Osteocyte (in vitro differentiated cells): ENCODE measurements around the gene PAEP. TPM values are rescaled to one million over a fixed set of nuclear protein-coding genes. Genes with fewer than 3 reads are reported as not detected.

Experiments
- DNase-seq: peaks from one replicate; pipeline ENCODE4 v3.0.0; 2021; ENCODE audit warnings: mixed read lengths; ENCODE audit not compliant: unreplicated experiment; ENCODE audit errors: extremely low spot score
- H3K27ac Mint-ChIP-seq: one replicate; pipeline ENCODE4 v1.8.0; 2021; ENCODE audit warnings: mild to moderate bottlenecking, mixed read lengths; ENCODE audit not compliant: unreplicated experiment
- H3K27me3 Mint-ChIP-seq: one replicate; pipeline ENCODE4 v1.8.0; 2021; ENCODE audit warnings: mixed read lengths; ENCODE audit not compliant: unreplicated experiment
- H3K36me3 Mint-ChIP-seq: one replicate; pipeline ENCODE4 v1.8.0; 2021; ENCODE audit warnings: mixed read lengths; ENCODE audit not compliant: unreplicated experiment
- H3K4me1 Mint-ChIP-seq: one replicate; pipeline ENCODE4 v1.8.0; 2021; ENCODE audit warnings: mixed read lengths; ENCODE audit not compliant: unreplicated experiment
- H3K4me3 Mint-ChIP-seq: one replicate; pipeline ENCODE4 v1.8.0; 2021; ENCODE audit warnings: mild to moderate bottlenecking, moderate library complexity, mixed read lengths; ENCODE audit not compliant: unreplicated experiment
- H3K9me3 Mint-ChIP-seq: one replicate; pipeline ENCODE4 v1.8.0; 2021; ENCODE audit warnings: mixed read lengths; ENCODE audit not compliant: unreplicated experiment
- CTCF ChIP-seq: fragments of 200-600 bp; sonication (generic); IDR thresholded peaks from 2 replicates; pipeline ENCODE4 v1.5.0; 2021; ENCODE audit warnings: antibody characterized with exemption, mild to moderate bottlenecking, moderate library complexity
- total RNA-seq: library from RNA; stranded (reverse); gene quantifications from 2 replicates; pipeline ENCODE4 v1.2.1, GENCODE V29; 2021

Gene PAEP
- total RNA-seq, 1 donor from 2014 or later = not detected

GRCh38 chr9:135563039-135563476 is 1.5 kb downstream of the PAEP start:
- no peaks in the 10 kb centered on the region for H3K4me1 Mint-ChIP-seq
- H3K9me3 Mint-ChIP-seq = no peaks in the 10 kb centered on the region
- TF ChIP-seq CTCF = no peak
- H3K4me3 Mint-ChIP-seq = no peak overlapping the region
- no peak for DNase-seq
- H3K27me3 Mint-ChIP-seq = no peaks in the 10 kb centered on the region
- H3K36me3 Mint-ChIP-seq = no peaks in the 10 kb centered on the region
- no peak overlapping the region for H3K27ac Mint-ChIP-seq

GRCh38 chr9:135563858-135564257 is 2.3 kb downstream of the PAEP start:
- DNase-seq = no peak
- H3K27ac Mint-ChIP-seq = no peak overlapping the region
- H3K4me1 Mint-ChIP-seq = no peaks in the 10 kb centered on the region
- H3K27me3 Mint-ChIP-seq = no peaks in the 10 kb centered on the region
- peaks cover 1% of the 10 kb centered on the region for H3K9me3 Mint-ChIP-seq
- no peak overlapping the region for H3K4me3 Mint-ChIP-seq
- no peaks in the 10 kb centered on the region for H3K36me3 Mint-ChIP-seq
- no peak for TF ChIP-seq CTCF

- Mint-ChIP-seq H3K4me1 (no peaks in the 10 kb centered on the region), H3K27ac (no peak overlapping the region), H3K36me3 (no peaks in the 10 kb centered on the region), H3K27me3 (peaks cover 5% of the 10 kb centered on the region), H3K9me3 (peaks cover 12% of the 10 kb centered on the region), H3K4me3 (no peak overlapping the region)
- TF ChIP-seq CTCF = no peak
- DNase-seq = no peak
These were observed 3.6 kb downstream of the PAEP start for GRCh38 chr9:135565141-135565628.

- Mint-ChIP-seq H3K27me3 (peaks cover 5% of the 10 kb centered on the region), H3K4me3 (no peak overlapping the region), H3K9me3 (peaks cover 12% of the 10 kb centered on the region), H3K36me3 (no peaks in the 10 kb centered on the region), H3K4me1 (no peaks in the 10 kb centered on the region), H3K27ac (no peak overlapping the region)
- DNase-seq = no peak
- no peak for TF ChIP-seq CTCF
These were observed 4.1 kb downstream of the PAEP start for GRCh38 chr9:135565636-135566035.

GRCh38 chr9:135566552-135566951 is 5.0 kb downstream of the PAEP start:
- Mint-ChIP-seq H3K36me3 (no peaks in the 10 kb centered on the region), H3K9me3 (peaks cover 12% of the 10 kb centered on the region), H3K4me1 (no peaks in the 10 kb centered on the region), H3K27ac (no peak overlapping the region), H3K4me3 (no peak overlapping the region), H3K27me3 (peaks cover 5% of the 10 kb centered on the region)
- TF ChIP-seq CTCF = no peak
- no peak for DNase-seq
